Thyroid gland (tissue), 4 donors: ENCODE results near the gene NOTCH3. TPM values are rescaled to one million over a fixed set of nuclear protein-coding genes. Genes with fewer than 3 reads are reported as not detected.

ENCODE experiments used
- DNase-seq, 2 donors: peaks; one replicate each; pipeline ENCODE4 v3.0.0-alpha.2; 2019
- H3K27ac ChIP-seq, 3 donors: fragments of 200-600 bp; sonication (generic); 1 replicate in 2 of 3; 2 replicates in 1 of 3; pipeline ENCODE4 v1.5.1; 2016 to 2019; ENCODE audit warnings: mild to moderate bottlenecking in 1 of 3, moderate library complexity in 1 of 3
- H3K27me3 ChIP-seq: fragments of 200-600 bp; sonication (generic); one replicate; pipeline ENCODE4 v1.5.1; 2019
- H3K36me3 ChIP-seq, 2 donors: fragments of 200-600 bp; sonication (generic); one replicate each; pipeline ENCODE4 v1.5.1; 2016 to 2019
- H3K4me1 ChIP-seq, 2 donors: fragments of 200-600 bp; sonication (generic); one replicate each; pipeline ENCODE4 v1.5.1; 2017 to 2019
- H3K4me3 ChIP-seq, 3 donors: fragments of 200-600 bp; sonication (generic); replicated peaks in 1 of 3; 1 replicate in 2 of 3; 2 replicates in 1 of 3; pipeline ENCODE4 v1.5.1; 2016; ENCODE audit warnings: mild to moderate bottlenecking in 1 of 3
- H3K9me3 ChIP-seq: fragments of 200-600 bp; sonication (generic); one replicate; pipeline ENCODE4 v1.5.1; 2017
- POLR2A ChIP-seq, 2 donors: fragments of 450-650 bp; IDR thresholded peaks; one replicate each; pipeline ENCODE4 v1.6.1; 2017; ENCODE audit warnings: antibody characterized with exemption in 2 of 2, mild to moderate bottlenecking in 2 of 2, moderate library complexity in 1 of 2
- WGBS, 2 donors: methylation state at CpG; one replicate each; pipeline ENCODE4 v1.1.5; 2017; 5-methylcytosine and 5-hydroxymethylcytosine counted together
- intact Hi-C: fragments of 100-400 bp; cut with DNase I; formaldehyde crosslinking; loops from one replicate; pipeline ENCODE4 v1.15.1; 2023
- total RNA-seq, 4 donors: library from RNA; depleted of rRNA; stranded (reverse); fragments of >200 nt; gene quantifications; one replicate each; pipeline ENCODE4 v1.2.3, GENCODE V29; 2016
- TF ChIP-seq, protein P1 (sequence below), 6 experiments: fragments of 200-600 bp in 3 of 6; fragments of 450-650 bp in 3 of 6; sonication (generic) in 3 of 6; IDR thresholded peaks; one replicate each; pipeline ENCODE4 v1.5.1; 2016 to 2019; ENCODE audit warnings: antibody characterized with exemption in 6 of 6, mild to moderate bottlenecking in 2 of 6, inconsistent platforms in 1 of 6, moderate library complexity in 1 of 6

NOTCH3 gene
- total RNA-seq, 4 donors from 2014 or later: 10.9 to 53.9 (median 20.0) TPM

GRCh38 chr19:15147090-15147489 is 53.7 kb downstream of the NOTCH3 start:
- Histone ChIP-seq H3K4me3 (no peak overlapping the region), H3K27me3 (no peaks in the 10 kb centered on the region), H3K36me3 (no peaks in the 10 kb centered on the region), H3K27ac (no peak overlapping the region), H3K4me1 (no peaks in the 10 kb centered on the region), H3K9me3 (no peaks in the 10 kb centered on the region)
- TF ChIP-seq, protein P1, sequence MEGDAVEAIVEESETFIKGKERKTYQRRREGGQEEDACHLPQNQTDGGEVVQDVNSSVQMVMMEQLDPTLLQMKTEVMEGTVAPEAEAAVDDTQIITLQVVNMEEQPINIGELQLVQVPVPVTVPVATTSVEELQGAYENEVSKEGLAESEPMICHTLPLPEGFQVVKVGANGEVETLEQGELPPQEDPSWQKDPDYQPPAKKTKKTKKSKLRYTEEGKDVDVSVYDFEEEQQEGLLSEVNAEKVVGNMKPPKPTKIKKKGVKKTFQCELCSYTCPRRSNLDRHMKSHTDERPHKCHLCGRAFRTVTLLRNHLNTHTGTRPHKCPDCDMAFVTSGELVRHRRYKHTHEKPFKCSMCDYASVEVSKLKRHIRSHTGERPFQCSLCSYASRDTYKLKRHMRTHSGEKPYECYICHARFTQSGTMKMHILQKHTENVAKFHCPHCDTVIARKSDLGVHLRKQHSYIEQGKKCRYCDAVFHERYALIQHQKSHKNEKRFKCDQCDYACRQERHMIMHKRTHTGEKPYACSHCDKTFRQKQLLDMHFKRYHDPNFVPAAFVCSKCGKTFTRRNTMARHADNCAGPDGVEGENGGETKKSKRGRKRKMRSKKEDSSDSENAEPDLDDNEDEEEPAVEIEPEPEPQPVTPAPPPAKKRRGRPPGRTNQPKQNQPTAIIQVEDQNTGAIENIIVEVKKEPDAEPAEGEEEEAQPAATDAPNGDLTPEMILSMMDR (IDR thresholded peaks at IDR 0.05): no peak
- no peak for TF ChIP-seq POLR2A (IDR thresholded peaks at IDR 0.05)
- intact Hi-C loops: no loop called here
- 67 to 86% methylated on average over 1 of the region's 1 CpG for WGBS, 2 donors
- no peak for DNase-seq

DNA sequence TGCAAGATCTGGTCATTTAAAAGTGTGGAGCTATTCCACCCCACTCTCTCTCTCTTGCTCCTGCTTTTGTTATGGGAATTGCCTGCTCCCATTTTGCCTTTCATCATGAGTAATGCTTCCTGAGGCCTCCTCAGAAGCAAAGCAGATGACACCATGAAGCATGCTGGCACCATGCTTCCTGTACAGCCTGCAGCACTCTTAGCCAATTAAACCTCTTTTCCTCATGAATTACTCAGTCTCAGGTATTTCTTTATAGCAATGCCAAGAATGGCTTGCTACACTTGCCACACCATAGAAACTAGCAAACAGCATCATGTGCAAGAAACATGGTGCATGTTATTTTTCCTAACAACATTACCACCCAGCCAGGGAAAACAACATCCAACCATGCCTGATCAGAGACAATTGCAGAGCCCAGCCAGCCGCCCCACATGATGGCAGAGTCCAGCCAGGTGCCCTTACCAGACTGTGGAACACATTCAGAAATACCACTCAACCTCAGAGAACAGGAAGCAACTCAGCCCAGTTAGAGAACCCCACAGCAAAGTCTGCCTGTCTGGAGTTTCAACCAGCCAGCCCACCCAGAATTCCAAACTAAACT is 56.6 kb downstream of the NOTCH3 start:
- DNase-seq: no peak

GRCh38 chr19:15142313-15142712 is 58.5 kb downstream of the NOTCH3 start:
- intact Hi-C loops: no loop called here
- Histone ChIP-seq H3K36me3 (no peaks in the 10 kb centered on the region), H3K4me3 (no peak overlapping the region), H3K27me3 (no peaks in the 10 kb centered on the region), H3K9me3 (no peaks in the 10 kb centered on the region), H3K4me1 (no peaks in the 10 kb centered on the region), H3K27ac (no peak overlapping the region)
- no peak for DNase-seq
- 86 to 88% methylated on average over 5 of the region's 5 CpGs for WGBS, 2 donors
- TF ChIP-seq, protein P1 (IDR thresholded peaks at IDR 0.05): no peak
- TF ChIP-seq POLR2A (IDR thresholded peaks at IDR 0.05): no peak

More for the DNA sequence above, 56.6 kb downstream of the NOTCH3 start:
- WGBS, 2 donors: 91 to 100% methylated on average over 1 of the region's 1 CpG
- intact Hi-C loops: no loop called here
- Histone ChIP-seq H3K36me3 (no peaks in the 10 kb centered on the region), H3K4me1 (no peaks in the 10 kb centered on the region), H3K27ac (no peak overlapping the region), H3K27me3 (no peaks in the 10 kb centered on the region), H3K4me3 (no peak overlapping the region), H3K9me3 (no peaks in the 10 kb centered on the region)
- TF ChIP-seq, protein P1 (IDR thresholded peaks at IDR 0.05): no peak
- TF ChIP-seq POLR2A (IDR thresholded peaks at IDR 0.05): no peak

DNA sequence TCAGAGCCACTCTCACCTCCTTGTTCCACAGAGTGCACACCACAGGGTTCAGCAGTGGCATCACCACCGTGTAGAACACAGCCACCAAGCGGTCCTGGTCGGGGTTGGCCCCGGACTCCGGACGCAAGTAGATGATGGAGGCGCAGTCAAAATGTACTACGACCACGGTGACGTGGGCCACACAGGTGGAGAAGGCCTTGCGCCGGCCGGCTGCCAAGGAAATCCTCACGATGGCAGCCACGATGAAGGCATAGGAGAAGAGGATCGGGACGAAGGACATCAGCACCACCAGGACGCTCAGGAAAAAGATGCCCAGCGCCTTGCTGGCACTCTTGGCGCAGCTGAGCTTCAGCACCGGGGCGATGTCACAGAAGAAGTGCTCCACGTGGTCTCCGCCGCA is 59.7 kb downstream of the NOTCH3 start:
- no peak overlapping the region for H3K4me3 ChIP-seq
- TF ChIP-seq, protein P1 (IDR thresholded peaks at IDR 0.05): no peak
- no peak for TF ChIP-seq POLR2A (IDR thresholded peaks at IDR 0.05)
- intact Hi-C loops: no loop called here
- H3K4me1 ChIP-seq: no peaks in the 10 kb centered on the region
- WGBS, 2 donors: 86 to 92% methylated on average over 25 of the region's 25 CpGs
- no peak overlapping the region for H3K27ac ChIP-seq
- H3K9me3 ChIP-seq: no peaks in the 10 kb centered on the region
- H3K27me3 ChIP-seq: no peaks in the 10 kb centered on the region
- H3K36me3 ChIP-seq: no peaks in the 10 kb centered on the region
- DNase-seq: no peak

- 47 to 56% methylated on average over 1 of the region's 1 CpG for WGBS, 2 donors
- Histone ChIP-seq H3K27ac (no peak overlapping the region), H3K9me3 (no peaks in the 10 kb centered on the region), H3K27me3 (no peaks in the 10 kb centered on the region), H3K36me3 (no peaks in the 10 kb centered on the region), H3K4me3 (no peak overlapping the region), H3K4me1 (no peaks in the 10 kb centered on the region)
- no peak for DNase-seq
- TF ChIP-seq, protein P1 (IDR thresholded peaks at IDR 0.05): no peak
- intact Hi-C loops: no loop called here
These were observed 62.4 kb downstream of the NOTCH3 start for GRCh38 chr19:15138427-15138826.
